Esophagus muscularis mucosa (tissue), 4 donors: ENCODE measurements around the gene TBC1D5. TPM values are rescaled to one million over a fixed set of nuclear protein-coding genes. Genes with fewer than 3 reads are reported as not detected.

ENCODE experiments used
- DNase-seq: peaks from one replicate; pipeline ENCODE4 v3.0.0-alpha.2; 2017; ENCODE audit errors: extremely low spot score
- H3K27ac ChIP-seq, 4 donors: fragments of 200-600 bp; sonication (generic); replicated peaks in 1 of 4; 1 replicate in 3 of 4; 2 replicates in 1 of 4; pipeline ENCODE4 v1.5.1; 2016 to 2019; ENCODE audit warnings: mild to moderate bottlenecking in 1 of 4
- H3K27me3 ChIP-seq, 4 donors: fragments of 200-600 bp; sonication (generic); one replicate each; pipeline versions ENCODE4 v1.5.1 to v1.6.0; 2016 to 2019
- H3K36me3 ChIP-seq, 4 donors: fragments of 200-600 bp; sonication (generic); one replicate each; pipeline ENCODE4 v1.5.1; 2016 to 2019
- H3K4me1 ChIP-seq, 4 donors: fragments of 200-600 bp; sonication (generic); one replicate each; pipeline ENCODE4 v1.5.1; 2016 to 2019
- H3K4me3 ChIP-seq, 4 donors: fragments of 200-600 bp; sonication (generic); 1 replicate in 2 of 4; 2 replicates in 2 of 4; pipeline ENCODE4 v1.5.1; 2016 to 2019; ENCODE audit warnings: mild to moderate bottlenecking in 4 of 4, moderate library complexity in 1 of 4
- H3K9me3 ChIP-seq, 4 donors: fragments of 200-600 bp; sonication (generic); 1 replicate in 3 of 4; 2 replicates in 1 of 4; pipeline ENCODE4 v1.5.1; 2016 to 2019
- CTCF ChIP-seq, 3 experiments: fragments of 200-600 bp in 2 of 3; fragments of 450-650 bp in 1 of 3; sonication (generic) in 2 of 3; IDR thresholded peaks; one replicate each; pipeline ENCODE4 v1.5.1; 2017 to 2019; ENCODE audit warnings: antibody characterized with exemption in 3 of 3, mild to moderate bottlenecking in 2 of 3, moderate library complexity in 1 of 3
- EP300 ChIP-seq: sonication (generic); formaldehyde crosslinking; IDR thresholded peaks from one replicate; pipeline ENCODE4 v1.6.1; 2017; ENCODE audit warnings: antibody characterized with exemption
- POLR2A ChIP-seq: fragments of 450-650 bp; IDR thresholded peaks from one replicate; pipeline ENCODE4 v1.6.1; 2017; ENCODE audit warnings: antibody characterized with exemption, moderate library complexity, mild to moderate bottlenecking, low read depth
- POLR2AphosphoS5 ChIP-seq, 2 donors: sonication (generic); formaldehyde crosslinking; IDR thresholded peaks; one replicate each; pipeline ENCODE4 v1.6.1; 2017; ENCODE audit warnings: antibody characterized with exemption in 2 of 2
- WGBS: methylation state at CpG from one replicate; pipeline ENCODE4 v1.1.5; 2018; 5-methylcytosine and 5-hydroxymethylcytosine counted together
- intact Hi-C: fragments of 100-400 bp; cut with DNase I; formaldehyde crosslinking; loops from one replicate; pipeline ENCODE4 v1.15.1; 2023
- total RNA-seq, 4 donors: library from RNA; depleted of rRNA; stranded (reverse); fragments of >200 nt; gene quantifications; one replicate each; pipeline versions ENCODE4 v1.1.0 to v1.2.1, GENCODE V29; 2016

The TBC1D5 gene
- total RNA-seq, 4 donors from 2014 or later: 54.0 to 83.1 (median 63.6) TPM

- TF ChIP-seq POLR2AphosphoS5 (IDR thresholded peaks at IDR 0.05) (no peak), CTCF (IDR thresholded peaks at IDR 0.05) (no peak), EP300 (no peak), POLR2A (no peak)
- H3K4me1 ChIP-seq: peaks cover 0 to 8% (median 0%) of the 10 kb centered on the region in 4 donors
- no peak for DNase-seq
- H3K36me3 ChIP-seq: no peaks in the 10 kb centered on the region
- no peaks in the 10 kb centered on the region for H3K27me3 ChIP-seq
- intact Hi-C loops: no loop called here
- WGBS: 96% methylated on average over 1 of the region's 1 CpG
- no peak overlapping the region for H3K27ac ChIP-seq
- H3K9me3 ChIP-seq: no peaks in the 10 kb centered on the region
- H3K4me3 ChIP-seq: no peak overlapping the region
Observed at GRCh38 chr3:17687566-17687965, 54.9 kb downstream of the TBC1D5 start.

- Histone ChIP-seq H3K4me1 (peaks cover 0 to 15% (median 0%) of the 10 kb centered on the region in 4 donors), H3K27ac (no peak overlapping the region), H3K4me3 (no peak overlapping the region), H3K9me3 (no peaks in the 10 kb centered on the region), H3K36me3 (no peaks in the 10 kb centered on the region), H3K27me3 (no peaks in the 10 kb centered on the region)
- peak in 1 of 3 experiments; percentile 5 for TF ChIP-seq CTCF (IDR thresholded peaks at IDR 0.05)
- TF ChIP-seq POLR2A: no peak
- intact Hi-C loops: no loop called here
- DNase-seq: no peak
- 100% methylated on average over 1 of the region's 1 CpG for WGBS
Observed at GRCh38 chr3:17686613-17687012, 55.8 kb downstream of the TBC1D5 start.

- WGBS: 86% methylated on average over 4 of the region's 4 CpGs
- H3K9me3 ChIP-seq: no peaks in the 10 kb centered on the region
- peaks cover 0 to 27% (median 5%) of the 10 kb centered on the region in 4 donors for H3K4me1 ChIP-seq
- no peak overlapping the region for H3K4me3 ChIP-seq
- DNase-seq: no peak
- H3K27me3 ChIP-seq: no peaks in the 10 kb centered on the region
- intact Hi-C loops: no loop called here
- no peak for TF ChIP-seq EP300
- no peak for TF ChIP-seq POLR2A
- no peak for TF ChIP-seq CTCF (IDR thresholded peaks at IDR 0.05)
- H3K27ac ChIP-seq: no peak overlapping the region
- H3K36me3 ChIP-seq: no peaks in the 10 kb centered on the region
Observed at GRCh38 chr3:17683542-17684207, 58.8 kb downstream of the TBC1D5 start.

GRCh38 chr3:17680530-17680929 is 61.9 kb downstream of the TBC1D5 start:
- H3K9me3 ChIP-seq: no peaks in the 10 kb centered on the region
- TF ChIP-seq POLR2AphosphoS5 (IDR thresholded peaks at IDR 0.05): no peak
- no peak for TF ChIP-seq EP300
- TF ChIP-seq POLR2A: no peak
- no peak for DNase-seq

GRCh38 chr3:17678116-17678741 is 64.2 kb downstream of the TBC1D5 start:
- TF ChIP-seq POLR2AphosphoS5 (IDR thresholded peaks at IDR 0.05) (no peak), EP300 (no peak), POLR2A (no peak), CTCF (IDR thresholded peaks at IDR 0.05) (no peak)
- Histone ChIP-seq H3K4me3 (no peak overlapping the region), H3K36me3 (no peaks in the 10 kb centered on the region), H3K9me3 (no peaks in the 10 kb centered on the region), H3K27ac (no peak overlapping the region), H3K27me3 (no peaks in the 10 kb centered on the region), H3K4me1 (peaks cover 0 to 19% (median 5%) of the 10 kb centered on the region in 4 donors)
- intact Hi-C loops: no loop called here
- DNase-seq: no peak

More at GRCh38 chr3:17680530-17680929, 61.9 kb downstream of the TBC1D5 start:
- H3K4me3 ChIP-seq: no peak overlapping the region
- peaks cover 0 to 27% (median 5%) of the 10 kb centered on the region in 4 donors for H3K4me1 ChIP-seq
- H3K27ac ChIP-seq: no peak overlapping the region
- H3K27me3 ChIP-seq: no peaks in the 10 kb centered on the region
- H3K36me3 ChIP-seq: no peaks in the 10 kb centered on the region
- intact Hi-C loops: no loop called here
